PFSK-1 (cell line): ENCODE data around the gene AP4B1.

ENCODE experiments used
- FOXP2 ChIP-seq: optimal IDR thresholded peaks from 2 replicates; pipeline ENCODE3; 2011; ENCODE audit warnings: borderline replicate concordance, control low read depth, inconsistent platforms; ENCODE audit not compliant: insufficient read depth; ENCODE audit errors: extremely low read length, extremely low read depth
- POLR2AphosphoS5 ChIP-seq: IDR thresholded peaks from 2 replicates; pipeline ENCODE4 v1.6.1; 2012; ENCODE audit warnings: low read depth, mild to moderate bottlenecking, control low read depth, low read length, moderate library complexity
- REST ChIP-seq, 2 experiments: IDR thresholded peaks; 2 replicates each; pipeline versions ENCODE4 v1.6.1 to v1.8.0; 2011 to 2012; ENCODE audit warnings: low read depth in 2 of 2, low read length in 2 of 2, control low read depth in 1 of 2, inconsistent platforms in 1 of 2, mild to moderate bottlenecking in 1 of 2, moderate library complexity in 1 of 2; ENCODE audit not compliant: insufficient read depth in 1 of 2
- SIN3A ChIP-seq: IDR thresholded peaks from 2 replicates; pipeline ENCODE4 v1.6.1; 2012; ENCODE audit warnings: mild to moderate bottlenecking, low read length, moderate library complexity, borderline replicate concordance; ENCODE audit not compliant: insufficient read depth
- TAF1 ChIP-seq: IDR thresholded peaks from 2 replicates; pipeline ENCODE4 v1.6.1; 2012; ENCODE audit warnings: low read length, control low read depth, borderline replicate concordance; ENCODE audit not compliant: insufficient read depth

- no peak for TF ChIP-seq TAF1
- no peak for TF ChIP-seq POLR2AphosphoS5
- TF ChIP-seq REST (IDR thresholded peaks at IDR 0.05; ENCODE audit: insufficient read depth in 1 of 2, low read depth in 2 of 2, low read length in 2 of 2): no peak
- no peak for TF ChIP-seq SIN3A
- TF ChIP-seq FOXP2: no peak
These were observed 17.0 kb downstream of the AP4B1 start, which contains the start of gene BCL2L15 for GRCh38 chr1:113887402-113888175.
